ENCODE results near the gene LSM14B.

The LSM14B gene

GRCh38 chr20:62127799-62128198 lies 5.5 kb downstream of the LSM14B start:
- FAIRE-seq: no peak
- DNase-seq (ENCODE audit: insufficient read length, low spot score): no peak
- TF ChIP-seq CTCF (IDR thresholded peaks at IDR 0.05; ENCODE audit: insufficient read depth, missing control alignments): no peak

GRCh38 chr20:62128502-62128901 lies 6.2 kb downstream of the LSM14B start:
- DNase-seq (ENCODE audit: insufficient read length, low spot score) (no peak), FAIRE-seq (no peak)
- no peak for TF ChIP-seq CTCF (IDR thresholded peaks at IDR 0.05; ENCODE audit: insufficient read depth, missing control alignments)

GRCh38 chr20:62129731-62130531 lies 7.7 kb downstream of the LSM14B start:
- no peak for TF ChIP-seq CTCF (IDR thresholded peaks at IDR 0.05; ENCODE audit: insufficient read depth, missing control alignments)
- FAIRE-seq: no peak
- no peak for DNase-seq (ENCODE audit: insufficient read length, low spot score)

GRCh38 chr20:62131560-62132320 lies 9.5 kb downstream of the LSM14B start:
- FAIRE-seq (no peak), DNase-seq (ENCODE audit: insufficient read length, low spot score) (no peak)
- TF ChIP-seq CTCF (IDR thresholded peaks at IDR 0.05; ENCODE audit: insufficient read depth, missing control alignments): no peak

GRCh38 chr20:62132421-62132820 lies 10.1 kb downstream of the LSM14B start:
- FAIRE-seq (no peak), DNase-seq (ENCODE audit: insufficient read length, low spot score) (no peak)
- no peak for TF ChIP-seq CTCF (IDR thresholded peaks at IDR 0.05; ENCODE audit: insufficient read depth, missing control alignments)

GRCh38 chr20:62133051-62133845 lies 11.0 kb downstream of the LSM14B start:
- DNase-seq (ENCODE audit: insufficient read length, low spot score) (no peak), FAIRE-seq (no peak)
- TF ChIP-seq CTCF (IDR thresholded peaks at IDR 0.05; ENCODE audit: insufficient read depth, missing control alignments): no peak
